CD4-positive, alpha-beta T cell (primary cell): Measurements from ENCODE around the gene FHL3. TPM values are rescaled to one million over a fixed set of nuclear protein-coding genes. Genes with fewer than 3 reads are reported as not detected.

ENCODE experiments used
- ATAC-seq: fragments of 200-7000 bp; cut with Tn5 transposase; one replicate; pipeline ENCODE4 v1.10.0; 2022; ENCODE audit warnings: mild to moderate bottlenecking; ENCODE audit not compliant: poor library complexity
- CTCF ChIA-PET: fragments of 350-600 bp; sonication (Branson Sonifier 250); formaldehyde crosslinking; loops from one replicate; lab custom pipeline; 2021; ENCODE audit warnings: antibody characterized with exemption, inconsistent platforms; lab: Charles Lee
- POLR2A ChIA-PET: fragments of 350-600 bp; sonication (Branson Sonifier 250); formaldehyde crosslinking; loops from one replicate; lab custom pipeline; 2021; ENCODE audit warnings: antibody characterized with exemption, inconsistent platforms; lab: Charles Lee
- DNase-seq, 14 experiments: peaks; one replicate each; pipeline ENCODE4 v3.0.0-alpha.2; 2013 to 2020; ENCODE audit warnings: mixed read lengths in 2 of 14
- H3K27ac ChIP-seq, 2 donors: one replicate each; pipeline versions ENCODE4 v1.5.1 to v1.7.0; 2013; ENCODE audit warnings: low read length in 2 of 2, low read depth in 1 of 2, mild to moderate bottlenecking in 1 of 2
- H3K27me3 ChIP-seq, 2 experiments: 1 replicate in 1 of 2; 2 replicates in 1 of 2; pipeline versions ENCODE4 v1.6.1 to v1.7.0; 2013; ENCODE audit warnings: low read length in 2 of 2, control low read depth in 1 of 2, mild to moderate bottlenecking in 1 of 2, moderate library complexity in 1 of 2; ENCODE audit not compliant: insufficient read depth in 2 of 2, control insufficient read depth in 1 of 2
- H3K36me3 ChIP-seq: one replicate; pipeline ENCODE4 v1.6.1; 2013; ENCODE audit warnings: low read length, control low read depth; ENCODE audit not compliant: insufficient read depth
- H3K4me1 ChIP-seq: one replicate; pipeline ENCODE4 v1.6.1; 2013; ENCODE audit warnings: low read length, control low read depth; ENCODE audit not compliant: insufficient read depth
- H3K4me3 ChIP-seq: one replicate; pipeline ENCODE4 v1.5.1; 2013; ENCODE audit warnings: mild to moderate bottlenecking, low read length, moderate library complexity
- H3K9me3 ChIP-seq, 2 experiments: 1 replicate in 1 of 2; 2 replicates in 1 of 2; pipeline versions ENCODE4 v1.6.1 to v1.7.0; 2013; ENCODE audit warnings: low read length in 2 of 2, mild to moderate bottlenecking in 2 of 2, control low read depth in 1 of 2, moderate library complexity in 1 of 2; ENCODE audit not compliant: control insufficient read depth in 1 of 2, insufficient read depth in 1 of 2
- H3K27ac Mint-ChIP-seq: one replicate; pipeline ENCODE4 v1.8.0; 2020; ENCODE audit warnings: mixed read lengths
- H3K27me3 Mint-ChIP-seq: one replicate; pipeline ENCODE4 v1.8.0; 2021; ENCODE audit warnings: mixed read lengths
- H3K36me3 Mint-ChIP-seq: one replicate; pipeline ENCODE4 v1.8.0; 2021; ENCODE audit warnings: low read depth, mixed read lengths
- H3K4me1 Mint-ChIP-seq: one replicate; pipeline ENCODE4 v1.8.0; 2021; ENCODE audit warnings: low read depth, mixed read lengths
- H3K4me3 Mint-ChIP-seq: one replicate; pipeline ENCODE4 v1.8.0; 2020; ENCODE audit warnings: mild to moderate bottlenecking, mixed read lengths
- H3K9me3 Mint-ChIP-seq: one replicate; pipeline ENCODE4 v1.8.0; 2020; ENCODE audit warnings: mixed read lengths
- CTCF ChIP-seq: fragments of 200-600 bp; IDR thresholded peaks from one replicate; pipeline ENCODE4 v1.8.0; 2022; ENCODE audit warnings: antibody characterized with exemption, mild to moderate bottlenecking
- intact Hi-C, 2 experiments: fragments of 100-400 bp; cut with DNase I in 1 of 2; cut with micrococcal nuclease in 1 of 2; formaldehyde crosslinking; loops; one replicate each; pipeline versions ENCODE4 v1.15.1 to v1.9.0; 2023 to 2025; cut with DNase I, micrococcal nuclease
- total RNA-seq, 174 experiments: library from RNA in 2 of 174; stranded (reverse) in 2 of 174; gene quantifications; one replicate each; pipeline ENCODE4 v1.2.3 and lab custom pipeline; 2021 to 2026

FHL3 gene
- total RNA-seq, 2 experiments from 2014 or later: 3.4 to 3.7 TPM

DNA sequence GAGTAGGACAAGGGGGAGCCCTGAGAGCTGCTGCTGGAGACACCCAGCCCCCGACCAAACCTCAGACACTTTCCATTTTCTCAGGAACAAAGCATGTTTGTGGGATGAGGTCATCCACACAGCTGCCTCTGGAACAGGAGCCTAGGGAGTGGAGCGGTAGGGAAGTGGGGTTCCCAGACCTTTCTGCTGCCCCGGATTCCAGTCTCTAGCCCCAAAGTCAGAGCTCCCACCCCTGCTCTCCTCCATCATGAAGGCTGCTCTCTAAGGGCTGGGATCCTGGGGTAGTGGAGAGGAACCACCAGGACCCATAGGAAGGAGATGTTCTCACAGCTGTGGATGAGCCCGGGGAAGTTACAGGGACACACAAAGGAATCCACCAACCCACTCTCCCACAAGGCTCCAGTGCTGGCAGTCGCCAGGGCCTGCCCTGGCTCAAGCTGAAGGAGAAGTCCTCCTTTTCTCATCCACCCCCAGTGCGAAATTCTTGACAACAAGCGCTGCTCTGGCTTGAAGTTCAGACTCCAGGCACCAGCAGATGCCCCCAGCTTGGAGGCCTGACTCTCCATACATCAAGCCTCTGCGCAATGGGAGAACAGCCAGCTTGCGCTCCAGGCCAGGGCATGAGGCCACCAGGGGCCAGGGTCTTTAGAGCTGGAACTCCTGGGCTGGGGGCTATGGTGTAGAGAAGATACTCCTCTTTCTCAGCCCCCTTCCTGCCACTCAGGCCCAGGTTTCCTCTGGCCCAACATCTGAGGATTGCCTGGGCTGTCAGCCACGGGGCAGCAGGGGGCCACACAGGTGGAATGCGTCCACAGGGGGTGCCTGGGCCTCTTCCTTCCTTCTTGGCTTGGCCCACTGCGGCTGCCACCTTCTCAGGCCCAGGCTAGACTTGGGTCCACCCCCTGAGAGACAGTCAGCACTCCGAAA lies 4.5 kb downstream of the FHL3 start:
- Histone ChIP-seq H3K27ac (no peak overlapping the region), H3K4me3 (no peak overlapping the region), H3K9me3 (no peaks in the 10 kb centered on the region), H3K36me3 (peaks cover 11% of the 10 kb centered on the region), H3K27me3 (peaks cover 0 to 5% of the 10 kb centered on the region in 2 experiments), H3K4me1 (peaks cover 51% of the 10 kb centered on the region)
- intact Hi-C loops: no loop called here
- ChIA-PET POLR2A (no interaction called here), CTCF (no interaction called here)
- no peak for DNase-seq
- ATAC-seq: no peak
- H3K36me3 Mint-ChIP-seq: no peaks in the 10 kb centered on the region
- peak overlapping the region; percentile 30 for H3K27ac Mint-ChIP-seq
- H3K4me3 Mint-ChIP-seq: no peak overlapping the region
- H3K4me1 Mint-ChIP-seq: peaks cover 26% of the 10 kb centered on the region
- no peak for TF ChIP-seq CTCF
- peaks cover 4% of the 10 kb centered on the region for H3K27me3 Mint-ChIP-seq
- no peaks in the 10 kb centered on the region for H3K9me3 Mint-ChIP-seq

DNA sequence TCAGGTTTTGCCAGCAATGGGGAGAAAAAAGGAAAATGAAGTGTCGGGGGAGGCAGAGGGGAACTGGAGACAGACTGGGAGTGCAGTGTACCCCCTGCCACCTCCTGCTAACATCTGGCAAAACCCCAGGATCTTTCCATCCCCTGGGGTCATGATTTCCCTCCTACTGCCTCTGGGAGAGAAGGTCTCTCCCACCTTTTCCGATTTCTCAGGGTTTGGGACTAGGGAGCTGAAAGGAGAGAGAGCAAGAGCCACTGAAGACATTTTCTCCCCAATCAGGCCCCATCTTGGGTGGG lies 5.1 kb downstream of the FHL3 start:
- no peak for DNase-seq
- Histone ChIP-seq H3K4me1 (peaks cover 51% of the 10 kb centered on the region), H3K9me3 (no peaks in the 10 kb centered on the region), H3K27me3 (peaks cover 0 to 5% of the 10 kb centered on the region in 2 experiments), H3K4me3 (no peak overlapping the region), H3K36me3 (peaks cover 11% of the 10 kb centered on the region), H3K27ac (no peak overlapping the region)
- ChIA-PET CTCF (no interaction called here), POLR2A (no interaction called here)
- Mint-ChIP-seq H3K36me3 (no peaks in the 10 kb centered on the region), H3K9me3 (no peaks in the 10 kb centered on the region), H3K4me3 (no peak overlapping the region), H3K4me1 (peaks cover 28% of the 10 kb centered on the region), H3K27me3 (peaks cover 4% of the 10 kb centered on the region), H3K27ac (peak overlapping the region; percentile 30)
- intact Hi-C loops: no loop called here
- no peak for TF ChIP-seq CTCF
- no peak for ATAC-seq

DNA sequence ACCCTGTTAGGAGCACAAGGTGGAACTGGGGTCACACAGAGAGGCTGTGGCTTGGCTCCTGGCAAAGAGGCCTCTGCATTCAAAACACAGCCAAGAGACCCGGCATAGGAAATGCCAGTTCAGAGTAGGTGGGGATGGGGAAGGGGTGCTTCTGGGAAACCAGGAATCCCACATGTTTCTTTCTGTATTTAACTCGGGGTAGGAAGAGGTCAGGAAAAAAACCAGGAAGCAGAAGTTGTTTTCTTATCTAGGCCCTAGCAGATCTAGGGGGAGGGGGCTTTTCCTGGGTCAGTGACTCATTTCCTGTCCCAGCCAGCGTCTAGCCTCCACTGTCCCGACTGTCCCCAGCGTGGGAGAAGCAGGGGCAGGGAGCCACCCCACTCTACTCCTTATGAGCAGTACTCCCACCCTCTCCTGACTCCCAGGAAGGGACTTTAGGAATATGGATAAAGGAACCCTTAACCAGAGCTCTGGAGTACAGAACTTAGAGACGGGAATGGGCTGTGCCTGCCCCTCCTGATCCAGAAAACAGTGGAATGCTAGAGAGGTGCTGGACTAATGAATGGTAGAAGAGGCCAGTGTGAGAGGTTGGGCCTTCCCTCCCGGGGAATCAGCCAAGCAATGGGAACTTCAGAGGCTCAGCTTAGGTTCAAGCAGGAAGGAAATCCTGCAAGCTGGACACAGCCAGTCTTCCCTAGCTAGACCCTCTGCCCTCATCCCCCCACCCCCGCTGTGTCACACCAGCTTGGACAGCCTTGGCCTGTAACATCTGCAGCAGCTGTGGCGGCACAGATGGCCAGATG lies 5.7 kb downstream of the FHL3 start:
- H3K4me3 Mint-ChIP-seq: no peak overlapping the region
- H3K27ac ChIP-seq: no peak overlapping the region
- TF ChIP-seq CTCF: no peak
- ATAC-seq (no peak), DNase-seq (peak in 3 of 14 experiments; percentile 36 to 56 (median 53))
- intact Hi-C loops: no loop called here
- ChIA-PET CTCF (no interaction called here), POLR2A (no interaction called here)
- H3K9me3 ChIP-seq: no peaks in the 10 kb centered on the region
- peaks cover 11% of the 10 kb centered on the region for H3K36me3 ChIP-seq
- peaks cover 32% of the 10 kb centered on the region for H3K4me1 Mint-ChIP-seq
- no peaks in the 10 kb centered on the region for H3K36me3 Mint-ChIP-seq
- no peak overlapping the region for H3K4me3 ChIP-seq
- peaks cover 4% of the 10 kb centered on the region for H3K27me3 Mint-ChIP-seq
- peaks cover 0 to 4% of the 10 kb centered on the region in 2 experiments for H3K27me3 ChIP-seq
- no peaks in the 10 kb centered on the region for H3K9me3 Mint-ChIP-seq
- H3K27ac Mint-ChIP-seq: peak overlapping the region; percentile 30
- H3K4me1 ChIP-seq: peaks cover 54% of the 10 kb centered on the region
